H9 (cell line): ENCODE results near the gene SLC7A4. TPM values are rescaled to one million over a fixed set of nuclear protein-coding genes. Genes with fewer than 3 reads are reported as not detected.

Source experiments
- DNase-seq: peaks from one replicate; pipeline ENCODE4 v3.0.0-alpha.2; 2017
- H2AFZ ChIP-seq: one replicate; pipeline ENCODE4 v1.6.1; 2013; ENCODE audit warnings: mild to moderate bottlenecking, low read length, control low read depth, moderate library complexity
- H2AK5ac ChIP-seq: 2 replicates; pipeline ENCODE4 v1.6.1; 2013; ENCODE audit warnings: low read length, control low read depth, mixed read lengths; ENCODE audit not compliant: insufficient read length
- H2BK120ac ChIP-seq: one replicate; pipeline ENCODE4 v1.6.1; 2013; ENCODE audit warnings: low read depth, mild to moderate bottlenecking, low read length, control low read depth, inconsistent platforms; ENCODE audit not compliant: poor library complexity, severe bottlenecking
- H2BK12ac ChIP-seq: 2 replicates; pipeline ENCODE4 v1.6.1; 2013; ENCODE audit warnings: low read length, control low read depth, mixed read lengths, low read depth; ENCODE audit not compliant: insufficient read length
- H2BK15ac ChIP-seq: 2 replicates; pipeline ENCODE4 v1.6.1; 2013; ENCODE audit warnings: low read depth, low read length, control low read depth
- H2BK20ac ChIP-seq: one replicate; pipeline ENCODE4 v1.6.1; 2013; ENCODE audit warnings: low read depth, mild to moderate bottlenecking, low read length, control low read depth, inconsistent platforms; ENCODE audit not compliant: poor library complexity, severe bottlenecking
- H2BK5ac ChIP-seq: 2 replicates; pipeline ENCODE4 v1.6.1; 2013; ENCODE audit warnings: low read length, control low read depth, mixed read lengths; ENCODE audit not compliant: insufficient read length
- H3K14ac ChIP-seq: 2 replicates; pipeline ENCODE4 v1.6.1; 2013; ENCODE audit warnings: low read length, control low read depth; ENCODE audit not compliant: insufficient read depth
- H3K18ac ChIP-seq: 2 replicates; pipeline ENCODE4 v1.6.1; 2013; ENCODE audit warnings: low read depth, mild to moderate bottlenecking, mixed read lengths, low read length, control low read depth; ENCODE audit not compliant: insufficient read length
- H3K23ac ChIP-seq: 2 replicates; pipeline ENCODE4 v1.6.1; 2013; ENCODE audit warnings: low read length, control low read depth, mixed read lengths, low read depth; ENCODE audit not compliant: insufficient read length
- H3K23me2 ChIP-seq: 2 replicates; pipeline ENCODE4 v1.6.1; 2013; ENCODE audit warnings: low read depth, mild to moderate bottlenecking, mixed read lengths, low read length, control low read depth; ENCODE audit not compliant: insufficient read length, poor library complexity, severe bottlenecking
- H3K27ac ChIP-seq: 2 replicates; pipeline ENCODE4 v1.5.1; 2013; ENCODE audit warnings: low read length, control low read depth, mixed read lengths, low read depth; ENCODE audit not compliant: insufficient read length
- H3K27me3 ChIP-seq: 2 replicates; pipeline ENCODE4 v1.6.1; 2013; ENCODE audit warnings: low read length, control low read depth, inconsistent platforms; ENCODE audit not compliant: insufficient read depth
- H3K4ac ChIP-seq: 2 replicates; pipeline ENCODE4 v1.6.1; 2013; ENCODE audit warnings: low read depth, mild to moderate bottlenecking, control low read depth, inconsistent platforms, low read length, moderate library complexity
- H3K4me1 ChIP-seq: 2 replicates; pipeline ENCODE4 v1.6.1; 2013; ENCODE audit warnings: low read length, control low read depth, inconsistent platforms; ENCODE audit not compliant: insufficient read depth
- H3K4me2 ChIP-seq: 2 replicates; pipeline ENCODE4 v1.6.1; 2013; ENCODE audit warnings: low read length, control low read depth, mixed read lengths; ENCODE audit not compliant: insufficient read length, insufficient read depth
- H3K56ac ChIP-seq: 2 replicates; pipeline ENCODE4 v1.6.1; 2013; ENCODE audit warnings: low read depth, mild to moderate bottlenecking, mixed read lengths, low read length, control low read depth; ENCODE audit not compliant: insufficient read length
- H3K79me1 ChIP-seq: 2 replicates; pipeline ENCODE4 v1.6.1; 2013; ENCODE audit warnings: low read depth, mild to moderate bottlenecking, moderate library complexity, low read length, control low read depth, inconsistent platforms; ENCODE audit not compliant: insufficient read depth, poor library complexity, severe bottlenecking
- H3K79me2 ChIP-seq: 2 replicates; pipeline ENCODE4 v1.6.1; 2013; ENCODE audit warnings: low read length, control low read depth, inconsistent platforms; ENCODE audit not compliant: insufficient read depth
- H3K9ac ChIP-seq: 2 replicates; pipeline ENCODE4 v1.6.1; 2013; ENCODE audit warnings: low read length, control low read depth, mixed read lengths; ENCODE audit not compliant: insufficient read length; ENCODE audit errors: extremely low read depth
- H3K9me3 ChIP-seq: one replicate; pipeline ENCODE4 v1.6.1; 2013; ENCODE audit warnings: low read depth, low read length, inconsistent platforms; ENCODE audit not compliant: control insufficient read depth
- H3T11ph ChIP-seq: one replicate; pipeline ENCODE4 v1.6.1; 2013; ENCODE audit warnings: mild to moderate bottlenecking, low read length, control low read depth, inconsistent platforms
- H4K20me1 ChIP-seq: one replicate; pipeline ENCODE4 v1.6.1; 2013; ENCODE audit not compliant: control insufficient read depth, insufficient read length, insufficient read depth
- H4K5ac ChIP-seq: 2 replicates; pipeline ENCODE4 v1.6.1; 2013; ENCODE audit warnings: low read depth, mild to moderate bottlenecking, mixed read lengths, low read length, control low read depth; ENCODE audit not compliant: insufficient read length
- H4K8ac ChIP-seq: replicated peaks from 2 replicates; pipeline ENCODE4 v1.6.1; 2013; ENCODE audit warnings: low read length, control low read depth, mixed read lengths, low read depth; ENCODE audit not compliant: insufficient read length
- H4K91ac ChIP-seq: 2 replicates; pipeline ENCODE4 v1.6.1; 2013; ENCODE audit warnings: low read depth, mild to moderate bottlenecking, moderate library complexity, mixed read lengths, low read length, control low read depth; ENCODE audit not compliant: insufficient read length
- H3K27ac Mint-ChIP-seq, 3 experiments: 2 replicates in 2 of 3; 3 replicates in 1 of 3; pipeline ENCODE4 v1.8.0; 2020 to 2021; ENCODE audit warnings: mixed read lengths in 3 of 3, mild to moderate bottlenecking in 1 of 3, moderate library complexity in 1 of 3
- H3K27me3 Mint-ChIP-seq: 2 replicates; pipeline ENCODE4 v1.8.0; 2021; ENCODE audit warnings: low read depth, mild to moderate bottlenecking, moderate library complexity, mixed read lengths
- H3K36me3 Mint-ChIP-seq, 3 experiments: 2 replicates in 2 of 3; 3 replicates in 1 of 3; pipeline ENCODE4 v1.8.0; 2020 to 2021; ENCODE audit warnings: low read depth in 3 of 3, mixed read lengths in 3 of 3; ENCODE audit not compliant: insufficient read depth in 1 of 3
- H3K4me1 Mint-ChIP-seq, 2 experiments: 2 replicates each; pipeline ENCODE4 v1.8.0; 2020; ENCODE audit warnings: mixed read lengths in 2 of 2
- H3K4me3 Mint-ChIP-seq, 2 experiments: 2 replicates in 1 of 2; 3 replicates in 1 of 2; pipeline ENCODE4 v1.8.0; 2020 to 2021; ENCODE audit warnings: mild to moderate bottlenecking in 2 of 2, mixed read lengths in 2 of 2, moderate library complexity in 1 of 2
- H3K9me3 Mint-ChIP-seq, 2 experiments: 2 replicates in 1 of 2; 3 replicates in 1 of 2; pipeline ENCODE4 v1.8.0; 2020; ENCODE audit warnings: mild to moderate bottlenecking in 2 of 2, mixed read lengths in 2 of 2, moderate library complexity in 1 of 2
- WGBS: extraction: QIAGEN DNeasy Blood & Tissue Kit; methylation state at CpG from one replicate; pipeline ENCODE4 v1.1.7; 2013; ENCODE audit warnings: missing lambda C conversion rate, low lambda C conversion rate, mixed read lengths; ENCODE audit not compliant: insufficient read length; ENCODE audit errors: extremely low coverage; 5-methylcytosine and 5-hydroxymethylcytosine counted together
- total RNA-seq: library from RNA; stranded (reverse); gene quantifications from 2 replicates; pipeline ENCODE4 v1.2.1, GENCODE V29; 2021
- TF ChIP-seq, protein P1 (sequence below): fragments of 200-600 bp; sonication (generic); conservative IDR thresholded peaks from 3 replicates; pipeline ENCODE4 v1.8.0; 2021; ENCODE audit warnings: antibody characterized with exemption, mild to moderate bottlenecking

Gene SLC7A4
- total RNA-seq, 1 experiment from 2014 or later, result 0.09 TPM

DNA sequence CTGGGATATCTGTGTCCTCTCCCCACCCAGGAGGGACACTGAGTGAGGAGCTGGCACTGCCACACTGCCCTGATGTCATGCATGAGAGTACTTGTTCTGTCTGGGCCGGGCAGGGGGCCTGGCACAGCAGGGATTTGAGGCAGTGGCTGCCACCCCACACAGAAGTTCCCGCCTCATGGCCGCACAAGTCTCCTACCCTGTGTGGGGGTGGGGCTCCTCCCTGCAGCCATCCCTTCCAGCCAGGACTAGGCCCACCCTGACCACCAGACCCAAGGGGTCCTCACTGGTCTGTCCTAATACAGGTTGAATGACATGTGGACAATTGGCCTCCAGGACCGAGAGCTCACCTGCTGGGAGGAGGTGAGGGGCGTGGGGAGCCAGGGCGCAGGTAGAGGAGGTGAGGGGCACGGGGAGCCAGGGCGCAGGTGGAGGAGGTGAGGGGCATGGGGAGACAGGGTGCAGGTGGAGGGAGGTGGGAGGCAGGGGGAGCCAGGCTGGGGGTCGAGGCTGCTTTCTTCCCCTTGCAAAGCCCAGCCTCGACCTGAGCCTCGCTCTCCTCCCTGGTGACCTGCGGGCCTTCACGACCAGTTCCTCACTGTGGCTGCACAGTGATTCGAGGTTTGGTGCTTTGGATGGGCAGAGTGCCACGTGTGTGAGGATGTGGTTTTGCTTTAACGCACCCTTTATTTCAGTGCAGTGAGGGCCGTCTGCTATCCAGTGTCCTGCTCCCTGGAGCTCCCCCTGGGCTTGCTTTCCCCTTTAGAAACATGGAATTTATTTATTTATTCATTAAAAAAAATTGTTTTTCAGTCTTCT lies 42.8 kb downstream of the SLC7A4 start:
- H2AFZ ChIP-seq, result no peak overlapping the region
- no peak overlapping the region for H3K9ac ChIP-seq
- no CpG with 5 or more reads among the region's 17 CpGs for WGBS
- H4K20me1 ChIP-seq, result no peaks in the 10 kb centered on the region
- no peak overlapping the region for H3T11ph ChIP-seq
- H3K56ac ChIP-seq, result no peak overlapping the region
- H3K14ac ChIP-seq, result no peak overlapping the region
- H3K79me2 ChIP-seq, result no peaks in the 10 kb centered on the region
- H4K8ac ChIP-seq, result no peak overlapping the region
- H2BK12ac ChIP-seq, result no peak overlapping the region
- H3K27ac ChIP-seq, result no peak overlapping the region
- H3K27me3 Mint-ChIP-seq, result no peaks in the 10 kb centered on the region
- DNase-seq, result no peak
- H3K4ac ChIP-seq, result no peak overlapping the region
- H3K9me3 Mint-ChIP-seq, result no peaks in the 10 kb centered on the region
- no peaks in the 10 kb centered on the region for H3K23me2 ChIP-seq
- H2BK120ac ChIP-seq, result no peak overlapping the region
- no peaks in the 10 kb centered on the region for H3K27me3 ChIP-seq
- no peak overlapping the region for H3K4me2 ChIP-seq
- H2BK5ac ChIP-seq, result no peak overlapping the region
- H2BK20ac ChIP-seq, result no peak overlapping the region
- H2BK15ac ChIP-seq, result no peak overlapping the region
- no peak overlapping the region for H2AK5ac ChIP-seq
- H3K27ac Mint-ChIP-seq, result no peak overlapping the region
- H3K4me3 Mint-ChIP-seq, result no peak overlapping the region
- TF ChIP-seq, protein P1, sequence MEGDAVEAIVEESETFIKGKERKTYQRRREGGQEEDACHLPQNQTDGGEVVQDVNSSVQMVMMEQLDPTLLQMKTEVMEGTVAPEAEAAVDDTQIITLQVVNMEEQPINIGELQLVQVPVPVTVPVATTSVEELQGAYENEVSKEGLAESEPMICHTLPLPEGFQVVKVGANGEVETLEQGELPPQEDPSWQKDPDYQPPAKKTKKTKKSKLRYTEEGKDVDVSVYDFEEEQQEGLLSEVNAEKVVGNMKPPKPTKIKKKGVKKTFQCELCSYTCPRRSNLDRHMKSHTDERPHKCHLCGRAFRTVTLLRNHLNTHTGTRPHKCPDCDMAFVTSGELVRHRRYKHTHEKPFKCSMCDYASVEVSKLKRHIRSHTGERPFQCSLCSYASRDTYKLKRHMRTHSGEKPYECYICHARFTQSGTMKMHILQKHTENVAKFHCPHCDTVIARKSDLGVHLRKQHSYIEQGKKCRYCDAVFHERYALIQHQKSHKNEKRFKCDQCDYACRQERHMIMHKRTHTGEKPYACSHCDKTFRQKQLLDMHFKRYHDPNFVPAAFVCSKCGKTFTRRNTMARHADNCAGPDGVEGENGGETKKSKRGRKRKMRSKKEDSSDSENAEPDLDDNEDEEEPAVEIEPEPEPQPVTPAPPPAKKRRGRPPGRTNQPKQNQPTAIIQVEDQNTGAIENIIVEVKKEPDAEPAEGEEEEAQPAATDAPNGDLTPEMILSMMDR, result no peak
- H3K18ac ChIP-seq, result no peak overlapping the region
- H4K5ac ChIP-seq, result no peak overlapping the region
- H3K36me3 Mint-ChIP-seq, result peaks cover 0 to 37% (median 19%) of the 10 kb centered on the region in 3 experiments
- H3K9me3 ChIP-seq, result no peaks in the 10 kb centered on the region
- no peaks in the 10 kb centered on the region for H3K79me1 ChIP-seq
- H4K91ac ChIP-seq, result no peak overlapping the region
- 0 out of 4 replicates have a peak, but pooled peaks cover 0 to 2% of the 10 kb centered on the region in 2 experiments for H3K4me1 Mint-ChIP-seq
- no peak overlapping the region for H3K23ac ChIP-seq
- H3K4me1 ChIP-seq, result no peaks in the 10 kb centered on the region
